GM12801 (cell line): ENCODE results near the gene HIVEP3.

Experiments used
- CTCF ChIP-seq: IDR thresholded peaks from one replicate; pipeline ENCODE4 v1.5.1; 2011; ENCODE audit warnings: control low read depth; ENCODE audit not compliant: insufficient read length; ENCODE audit errors: extremely low read depth

Gene HIVEP3

GRCh38 chr1:41492341-41492848, 426.3 kb downstream of the HIVEP3 start:
- no peak for TF ChIP-seq CTCF

GRCh38 chr1:41490911-41491310, 427.8 kb downstream of the HIVEP3 start:
- TF ChIP-seq CTCF = no peak

GRCh38 chr1:41489561-41489960, 429.2 kb downstream of the HIVEP3 start:
- TF ChIP-seq CTCF = no peak

- no peak for TF ChIP-seq CTCF
These were observed 430.4 kb downstream of the HIVEP3 start for GRCh38 chr1:41488040-41488951.

- no peak for TF ChIP-seq CTCF
These were observed 431.3 kb downstream of the HIVEP3 start for GRCh38 chr1:41487126-41488039.

- no peak for TF ChIP-seq CTCF
These were observed 432.2 kb downstream of the HIVEP3 start for GRCh38 chr1:41486371-41487125.
